GM18861 (cell line): ENCODE results near the gene ANKRD34B.
"Not testable (repeated sequence)": the region's sequence is repeated elsewhere in the genome, so short reads cannot be mapped to it uniquely, and the experiment has no call there.

Experiments used
- ATAC-seq: cut with Tn5 transposase; IDR thresholded peaks from one replicate; pipeline ENCODE4 v1.9.1; 2021; ENCODE audit not compliant: unreplicated experiment

Gene ANKRD34B

DNA sequence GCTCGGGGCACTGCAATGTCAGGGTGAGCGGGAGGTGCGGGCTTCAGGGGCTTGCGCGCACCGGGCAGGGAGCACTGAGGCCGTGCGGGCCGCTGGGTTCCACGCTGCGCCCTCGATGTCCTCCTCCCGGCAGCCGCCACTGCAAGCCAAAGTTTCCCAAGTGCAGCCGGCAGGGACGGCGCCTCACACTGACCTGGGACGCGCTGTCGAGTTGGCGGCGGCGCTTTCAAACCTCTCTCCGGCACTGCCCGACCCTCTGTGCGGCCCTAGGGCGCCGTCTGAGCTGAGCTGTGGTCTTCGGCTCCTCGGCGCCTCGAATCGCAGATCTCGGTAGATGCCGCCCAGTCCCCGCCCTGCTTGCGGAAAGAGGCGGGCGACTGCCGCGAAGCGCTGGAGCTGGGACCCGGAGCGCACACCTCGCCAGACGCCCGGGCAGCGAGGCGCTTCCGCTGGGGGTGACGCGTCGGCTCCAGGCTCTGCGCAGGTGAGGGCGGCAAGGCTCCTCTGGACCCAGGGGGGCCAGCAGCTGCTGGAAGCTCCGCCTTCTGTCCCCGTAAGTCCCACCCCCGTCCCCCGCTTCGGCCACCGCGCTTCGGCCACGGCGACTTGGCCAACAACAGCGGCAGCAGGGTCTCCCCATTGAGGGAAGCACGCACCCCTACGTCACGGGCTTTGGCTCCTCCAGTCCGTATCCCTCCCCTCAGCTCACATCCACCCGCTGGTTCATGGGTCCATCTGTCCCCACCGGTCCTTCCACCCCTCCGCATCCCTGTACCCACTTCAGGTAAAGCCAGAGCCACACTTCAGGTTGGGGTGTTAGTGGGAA, at the start of gene ANKRD34B:
TSS of gene ANKRD34B (minus strand) at position 320 of the 826 bp plus-strand sequence. CDS start 10,261 bp downstream, outside the sequence.
- ATAC-seq, result no peak

DNA sequence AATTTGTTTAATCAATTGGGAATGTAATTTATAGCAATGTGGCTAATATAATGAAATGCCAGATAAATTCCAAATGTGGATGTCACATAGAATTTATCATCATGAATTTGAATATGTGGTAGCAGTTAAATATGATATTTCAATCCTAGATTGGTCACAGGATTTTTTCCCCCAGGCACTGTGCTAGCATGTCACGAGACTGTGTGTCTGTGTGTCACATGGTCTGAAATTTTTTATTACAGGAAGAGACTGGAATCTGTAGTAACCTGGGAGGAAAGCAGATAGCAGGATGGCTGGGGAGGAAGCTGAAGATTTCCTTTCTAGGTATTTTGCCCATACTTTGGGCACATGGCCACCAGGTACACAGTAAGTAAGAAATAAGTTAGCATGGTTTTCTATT, 49.0 kb upstream of the ANKRD34B start:
- no peak for ATAC-seq

DNA sequence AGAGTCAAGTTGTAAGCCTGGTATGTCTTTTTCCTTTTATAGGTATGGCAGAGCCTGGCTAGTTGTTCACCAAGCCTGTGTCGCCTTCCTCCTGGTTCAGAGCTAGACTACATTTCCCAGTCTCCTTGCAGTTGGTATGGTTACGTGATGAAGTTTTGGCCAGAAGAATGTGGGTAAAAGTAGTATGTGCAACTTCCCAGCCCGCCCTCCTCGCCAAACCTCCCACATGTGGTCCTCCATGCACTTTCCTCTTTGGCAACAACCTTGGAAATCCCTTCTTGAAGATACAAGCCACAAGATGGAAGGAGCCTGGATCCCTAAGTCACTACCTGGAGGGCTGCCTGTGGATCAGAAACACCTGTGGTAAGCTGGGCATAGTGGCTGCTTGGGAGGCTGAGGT, 48.4 kb upstream of the ANKRD34B start:
- no peak for ATAC-seq

DNA sequence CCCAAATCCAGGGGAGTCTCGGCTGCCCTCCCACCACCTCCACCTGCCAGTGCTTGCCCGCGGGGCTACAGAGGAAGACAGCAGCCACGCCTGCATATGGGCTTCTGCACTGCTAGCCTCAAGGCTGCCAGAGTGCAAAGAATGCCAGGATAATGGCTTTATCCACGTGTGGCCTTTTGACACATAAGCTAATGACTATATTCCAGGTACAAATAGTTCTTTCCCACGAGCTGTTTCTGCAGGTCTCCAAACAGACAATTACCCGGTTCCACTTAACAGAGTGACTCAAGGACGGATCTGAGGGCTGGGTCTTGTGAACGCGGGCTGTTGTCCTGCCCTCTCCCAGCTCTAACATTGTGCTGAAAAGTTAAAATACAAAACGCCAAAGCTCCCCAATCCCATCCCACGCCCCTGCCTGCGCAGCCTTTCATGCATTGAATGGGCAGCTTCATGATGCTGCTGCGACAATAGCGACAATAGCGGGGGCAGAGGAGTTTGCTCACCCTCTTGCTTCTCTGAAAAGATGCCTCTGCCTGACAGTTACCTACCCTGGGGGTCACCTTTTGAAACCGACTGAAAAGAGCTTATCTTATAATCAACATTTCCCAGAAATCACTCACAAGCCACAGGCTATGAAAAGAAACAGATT, 45.3 kb upstream of the ANKRD34B start:
- no peak for ATAC-seq

DNA sequence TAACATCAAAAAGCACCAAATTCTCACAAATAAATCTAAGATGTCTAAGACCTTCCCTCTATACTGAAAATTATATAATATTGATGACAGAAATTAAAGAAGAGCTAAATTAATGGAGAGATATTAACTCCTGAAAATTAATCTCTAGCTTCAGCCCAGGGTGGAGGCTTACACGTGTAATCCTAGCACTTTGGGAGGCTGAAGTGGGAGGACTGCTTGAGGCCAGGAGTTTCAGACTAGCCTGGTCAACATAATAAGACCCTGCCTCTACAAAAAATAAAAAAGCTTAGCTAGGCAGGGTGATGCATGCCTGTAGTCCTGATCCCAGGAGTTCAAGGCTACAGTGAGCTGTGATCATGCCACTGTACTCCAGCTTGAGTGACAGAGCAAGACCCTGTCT, 39.6 kb upstream of the ANKRD34B start:
- ATAC-seq, result no peak

DNA sequence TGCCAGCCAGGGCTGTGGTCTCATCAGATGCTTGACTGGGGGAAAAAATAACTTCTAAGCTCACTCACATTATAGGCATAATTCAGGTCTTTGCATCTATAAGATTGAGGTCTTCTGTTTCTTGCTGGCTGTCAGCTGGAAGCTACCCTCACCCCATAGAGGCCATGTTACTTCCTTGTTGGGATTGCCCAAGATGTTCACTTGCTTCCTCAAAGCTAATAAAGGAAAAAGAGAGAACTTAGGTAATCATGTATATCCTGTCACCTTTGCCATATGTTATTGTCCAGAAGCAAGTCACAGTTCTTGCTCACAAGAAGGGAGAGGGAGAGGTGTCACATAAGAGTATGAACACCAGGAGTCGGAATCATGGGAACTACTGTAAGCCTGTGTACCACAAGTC, 38.7 kb upstream of the ANKRD34B start:
- ATAC-seq, result no peak

DNA sequence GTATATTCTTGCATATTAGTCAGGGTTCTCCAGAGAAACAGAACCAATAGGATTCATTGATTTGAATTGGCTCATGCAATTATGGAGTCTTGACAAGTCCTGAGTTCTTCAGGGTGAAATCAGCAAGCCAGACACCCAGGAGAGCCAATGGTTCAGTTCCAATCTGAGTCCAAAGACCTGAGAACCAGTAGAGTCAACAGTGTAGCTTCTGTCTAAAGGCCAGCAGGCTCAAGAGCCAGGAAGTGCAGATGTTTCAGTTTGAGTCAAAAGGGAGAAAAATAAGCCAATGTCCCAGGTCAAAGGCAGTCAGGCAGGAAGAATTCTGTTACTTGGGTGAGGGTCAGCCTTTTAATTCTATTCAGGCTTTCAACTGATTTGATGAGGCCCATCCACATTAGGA, 37.8 kb upstream of the ANKRD34B start:
- ATAC-seq, result peak; percentile 95

DNA sequence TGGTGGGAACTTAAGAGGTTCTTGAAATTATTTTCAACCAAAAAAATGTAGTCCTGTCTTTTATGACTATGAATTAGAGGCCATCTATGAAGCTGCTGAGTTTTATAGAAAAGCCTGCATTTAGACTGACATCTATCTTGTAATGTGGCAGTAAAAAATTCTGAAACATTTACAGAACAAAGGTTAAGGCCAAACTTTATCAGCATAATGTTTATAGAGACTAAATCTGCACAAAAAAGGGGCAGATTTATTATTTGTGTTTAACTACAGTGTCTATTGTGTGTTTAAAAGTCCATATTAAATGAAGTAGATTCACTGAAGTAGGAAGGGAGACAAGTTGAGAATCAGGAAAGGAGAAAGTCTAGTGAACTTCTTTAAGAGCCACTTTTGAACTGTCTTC, 37.3 kb upstream of the ANKRD34B start:
- ATAC-seq, result no peak

DNA sequence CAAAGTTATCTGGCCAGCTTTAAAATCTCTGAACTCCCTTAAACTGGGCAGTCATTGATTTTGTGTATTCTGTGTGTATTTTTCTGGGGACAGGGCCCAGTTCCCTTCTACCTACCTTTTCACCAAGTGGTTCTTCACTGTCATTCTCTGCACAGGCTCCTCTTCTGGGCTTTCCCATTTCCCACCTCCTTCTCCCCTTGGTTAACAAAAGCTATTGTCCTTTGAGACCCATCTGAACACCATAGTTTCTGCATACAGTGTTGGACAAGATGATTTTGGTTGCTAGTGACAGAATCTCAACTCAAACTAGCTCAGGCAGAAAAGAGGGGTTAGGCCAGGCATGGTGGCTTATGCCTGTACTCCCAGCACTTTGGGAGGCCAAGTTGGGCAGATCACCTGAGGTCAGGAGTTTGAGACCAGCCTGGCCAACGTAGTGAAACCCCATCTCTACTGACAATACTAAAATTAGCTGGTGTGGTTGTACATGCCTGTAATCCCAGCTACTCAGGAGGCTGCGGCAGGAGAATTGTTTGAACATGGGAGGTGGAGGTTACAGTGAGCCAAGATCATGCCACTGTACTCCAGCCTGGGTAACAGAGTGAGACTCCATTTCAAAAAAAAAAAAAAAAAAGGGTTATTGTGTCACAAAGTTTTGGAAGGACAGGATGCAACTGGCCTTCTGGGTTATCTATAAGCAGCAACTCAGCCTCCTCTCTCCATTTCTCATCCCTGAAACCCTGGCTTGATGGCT, 31.0 kb upstream of the ANKRD34B start:
- no peak for ATAC-seq

DNA sequence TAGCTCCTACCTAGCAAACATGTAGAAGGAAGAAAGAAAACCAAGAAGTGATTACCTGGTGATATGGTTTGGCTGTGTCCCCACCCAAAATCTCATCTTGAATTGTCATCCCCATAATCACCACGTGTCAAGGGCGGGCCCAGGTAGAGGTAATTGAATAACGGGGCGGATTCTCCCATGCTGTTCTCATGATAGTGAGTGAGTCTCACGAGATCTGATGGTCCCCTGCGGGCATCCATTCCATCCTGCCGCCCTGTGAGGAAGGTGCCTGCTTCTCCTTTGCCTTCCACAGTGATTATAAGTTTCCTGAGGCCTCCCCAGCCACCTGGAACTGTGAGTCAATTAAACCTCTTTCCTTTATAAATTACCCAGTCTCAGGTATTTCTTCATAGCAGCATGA, 27.4 kb upstream of the ANKRD34B start:
- no peak for ATAC-seq

DNA sequence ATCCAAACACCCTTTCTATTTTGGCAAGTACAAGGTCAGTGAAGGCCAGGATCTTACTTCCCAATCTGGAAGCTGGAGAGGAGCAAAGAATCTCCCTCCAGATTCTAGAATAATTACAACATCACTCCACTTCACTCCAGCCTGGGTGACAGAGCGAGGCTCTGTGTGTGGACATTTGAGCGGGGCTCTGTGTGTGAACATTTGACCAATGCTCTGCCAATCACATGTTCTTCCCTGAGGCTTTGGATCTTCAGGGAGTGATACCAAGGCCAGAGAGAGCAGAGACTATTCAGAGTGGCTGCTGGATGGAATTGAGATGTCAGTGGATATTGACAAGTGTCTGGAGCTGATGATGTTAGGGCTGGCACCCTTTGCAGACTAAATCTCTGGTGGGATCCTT, 24.7 kb upstream of the ANKRD34B start:
- no peak for ATAC-seq

DNA sequence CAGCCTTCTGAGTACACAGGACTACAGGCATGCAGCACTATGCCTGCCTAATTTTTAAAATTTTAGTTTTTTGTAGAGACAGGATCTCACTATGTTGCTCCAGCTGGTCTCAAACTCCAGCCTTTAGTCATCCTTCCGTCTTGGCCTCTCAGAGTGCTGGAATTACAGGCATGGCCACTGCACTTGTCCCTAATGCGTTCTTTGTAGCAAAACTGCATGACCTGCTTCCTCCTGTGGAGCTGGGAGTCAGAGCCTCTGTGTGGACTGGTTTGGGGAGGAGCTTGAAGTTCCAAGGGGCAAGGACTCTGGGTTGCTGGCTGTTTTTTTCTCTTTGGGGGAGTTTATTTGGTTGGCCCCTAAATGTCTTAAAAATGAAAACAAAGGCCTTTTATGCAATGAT, 22.7 kb upstream of the ANKRD34B start:
- ATAC-seq, result no peak

DNA sequence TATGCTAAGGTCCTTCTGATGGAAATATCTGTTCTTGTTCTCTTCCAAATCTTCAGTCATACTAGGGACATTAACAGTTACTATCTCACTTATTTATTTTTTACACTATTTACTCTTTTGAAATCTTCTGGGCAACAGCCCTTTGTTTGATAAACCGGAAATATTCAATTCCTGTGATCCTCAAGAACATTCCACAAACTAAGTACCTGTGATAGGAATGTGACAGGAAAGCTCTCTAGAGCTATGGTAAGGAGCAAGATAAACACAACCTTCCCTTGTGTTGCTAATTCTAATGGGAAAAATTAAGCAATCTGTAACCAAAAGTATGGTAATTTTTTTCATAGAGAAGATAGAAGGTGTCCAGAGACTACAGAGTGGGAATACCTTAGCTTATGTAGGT, 22.0 kb upstream of the ANKRD34B start:
- no peak for ATAC-seq

DNA sequence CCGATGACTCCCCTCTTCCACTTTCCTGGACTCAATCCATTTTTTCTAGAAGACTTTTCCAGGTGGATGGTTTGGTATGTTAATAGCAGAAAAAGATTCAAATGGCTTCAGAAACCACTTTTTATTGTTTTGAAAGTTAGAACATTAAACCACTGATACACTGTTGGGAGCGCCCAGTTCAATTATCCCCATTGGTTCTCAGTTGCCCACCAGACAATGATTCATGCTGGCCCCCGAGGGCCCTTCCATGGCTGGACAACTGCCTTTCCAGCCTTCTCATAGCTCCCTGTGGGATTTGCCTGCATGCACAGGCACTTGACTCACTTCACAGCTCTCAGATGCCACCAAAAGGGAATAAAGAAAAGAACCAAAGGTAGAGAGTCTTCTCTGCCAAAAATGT, 21.3 kb upstream of the ANKRD34B start:
- no peak for ATAC-seq

DNA sequence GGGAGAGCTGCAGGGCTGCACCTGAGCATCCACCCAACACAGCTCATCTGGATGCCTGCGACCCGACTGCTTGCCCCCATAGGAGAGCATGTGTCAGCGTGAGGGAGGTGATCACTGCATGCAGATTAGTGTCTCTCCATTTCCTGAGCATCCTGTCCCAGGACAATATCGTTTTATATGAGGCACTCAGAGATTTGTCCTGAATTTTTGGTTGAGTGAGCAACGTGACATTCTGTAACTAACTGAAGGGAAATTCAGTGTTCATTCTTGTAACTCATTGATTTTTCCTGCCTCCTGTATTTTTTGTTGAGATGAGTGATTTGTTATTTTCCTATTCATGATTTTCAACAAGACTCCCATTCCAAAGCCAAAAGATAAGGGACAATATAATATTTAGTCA, 20.7 kb upstream of the ANKRD34B start:
- ATAC-seq, result no peak

DNA sequence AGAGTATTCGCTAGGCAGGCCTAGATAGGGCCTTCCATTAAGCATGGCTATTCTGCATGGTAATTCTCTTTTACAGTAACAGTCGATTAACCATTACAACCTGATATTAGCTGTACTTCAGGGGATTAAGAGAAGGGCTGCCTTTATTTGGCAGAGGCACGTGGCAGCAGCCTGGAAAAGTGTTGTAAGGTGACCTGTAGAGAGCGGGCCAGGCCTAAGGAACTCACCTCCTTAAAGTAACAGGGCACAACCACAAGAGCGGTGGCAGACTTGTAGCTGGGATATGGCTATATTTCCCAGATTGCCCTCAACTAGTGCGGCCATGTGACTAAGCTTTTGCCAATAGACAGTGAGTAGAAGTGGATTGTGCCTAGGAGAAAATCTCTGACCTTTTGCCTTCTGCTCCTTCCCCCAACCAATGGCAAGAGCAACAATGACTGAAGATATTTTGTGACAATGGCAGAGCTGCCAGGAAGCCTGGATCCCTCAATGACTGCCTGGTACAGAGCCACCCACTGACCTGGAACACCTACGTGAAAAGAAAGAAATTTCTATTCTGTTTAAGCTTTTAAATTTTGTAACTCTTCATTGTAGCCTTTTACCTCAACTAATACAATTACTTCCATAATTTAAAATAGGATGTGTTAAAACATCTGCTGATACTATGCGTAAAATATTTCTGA, 18.9 kb upstream of the ANKRD34B start:
- ATAC-seq, result no peak

DNA sequence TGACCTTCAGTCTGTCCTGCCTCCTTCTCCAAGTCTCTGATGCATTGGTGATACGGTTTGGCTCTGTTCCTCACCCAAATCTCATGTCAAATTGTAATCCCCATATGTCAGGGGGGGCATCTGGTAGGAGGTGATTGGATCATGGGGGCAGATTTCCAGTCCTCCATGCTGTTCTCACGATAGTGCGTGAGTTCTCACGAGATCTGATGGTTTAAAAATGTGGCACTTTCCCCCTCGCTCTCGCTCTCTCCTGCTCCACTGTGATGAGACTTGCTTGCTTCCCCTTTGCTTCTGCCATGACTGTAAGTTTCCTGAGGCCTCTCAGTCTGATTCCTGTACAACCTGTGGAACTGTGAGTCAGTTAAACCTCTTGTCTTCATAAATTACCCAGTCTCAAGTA, 14.7 kb upstream of the ANKRD34B start:
- no peak for ATAC-seq

DNA sequence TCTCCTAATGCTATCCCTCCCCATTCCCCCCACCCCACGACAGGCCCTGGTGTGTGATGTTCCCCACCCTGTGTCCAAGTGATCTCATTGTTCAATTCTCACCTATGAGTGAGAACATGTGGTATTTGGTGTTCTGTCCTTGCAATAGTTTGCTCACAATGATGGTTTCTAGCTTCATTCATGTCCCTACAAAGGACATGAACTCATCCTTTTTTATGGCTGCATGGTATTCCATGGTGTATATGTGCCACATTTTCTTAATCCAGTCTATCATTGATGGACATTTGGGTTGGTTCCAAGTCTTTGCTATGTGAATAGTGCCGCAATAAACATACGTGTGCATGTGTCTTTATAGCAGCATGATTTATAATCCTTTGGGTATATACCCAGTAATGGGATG, 10.2 kb upstream of the ANKRD34B start:
- not testable (repeated sequence) for ATAC-seq

DNA sequence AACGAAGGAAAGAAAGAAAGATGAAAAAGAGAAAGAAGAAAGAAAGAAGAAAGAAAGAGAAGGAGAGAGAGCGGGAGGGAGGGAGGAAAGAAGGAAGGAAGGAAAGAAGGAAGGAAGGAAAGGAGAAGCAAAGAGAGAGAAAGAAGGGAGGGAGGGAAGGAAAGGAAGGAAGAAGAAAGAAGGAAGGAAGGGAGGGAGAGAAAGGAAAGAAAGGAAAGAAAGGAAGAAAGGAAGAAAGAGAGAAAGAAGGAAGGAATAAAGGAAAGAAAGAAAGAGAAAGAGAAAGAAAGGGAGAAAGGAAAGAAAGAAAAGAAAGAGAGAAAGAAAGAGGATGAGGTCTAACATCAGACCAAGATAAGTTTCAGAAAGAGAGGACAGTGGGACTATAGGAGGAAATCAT, 9.0 kb upstream of the ANKRD34B start:
- ATAC-seq, result no peak

DNA sequence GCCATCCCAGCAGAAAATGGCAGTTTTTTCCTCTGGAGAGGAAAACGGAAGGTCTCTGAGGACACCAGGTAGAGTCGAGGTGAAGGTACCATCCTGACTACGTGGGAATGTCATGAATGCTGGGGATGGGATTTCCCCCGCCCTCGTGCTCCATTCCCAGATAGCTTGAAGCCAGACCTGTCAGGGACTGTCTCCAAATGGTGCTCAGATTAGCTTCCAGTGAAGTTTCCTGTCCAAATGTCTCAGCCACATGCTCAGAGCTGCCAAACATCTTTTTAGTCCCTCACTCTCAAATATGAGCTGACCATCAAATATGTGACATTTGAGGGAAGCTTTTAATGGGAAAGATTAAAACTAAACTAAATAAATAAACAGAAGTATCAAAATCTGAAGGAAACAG, 7.6 kb upstream of the ANKRD34B start:
- ATAC-seq, result no peak

DNA sequence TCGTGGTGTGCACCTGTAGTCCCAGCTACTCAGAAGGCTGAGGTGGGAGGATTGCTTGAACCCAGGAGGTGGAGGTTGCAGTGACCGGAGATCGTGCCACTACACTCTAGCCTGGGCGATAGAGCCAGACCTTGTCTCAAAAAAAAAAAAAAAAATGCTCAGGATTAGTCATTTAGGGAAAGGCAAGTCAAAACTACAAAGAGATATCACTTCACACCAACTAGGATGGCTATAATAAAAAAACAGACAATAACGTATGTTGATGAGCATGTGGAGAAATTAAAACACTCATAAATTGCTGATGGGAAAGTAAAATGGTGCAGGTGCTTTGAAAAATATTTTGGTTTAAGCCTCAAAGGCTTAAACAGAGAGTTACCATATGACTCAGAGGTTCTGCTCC, 6.3 kb upstream of the ANKRD34B start:
- no peak for ATAC-seq
